ENCODE results near the gene PPM1H.
A peak's percentile ranks its signal among the peaks of the same experiment; 100 is the strongest.
"Not testable (repeated sequence)": the region's sequence is repeated elsewhere in the genome, so short reads cannot be mapped to it uniquely, and the experiment has no call there.

Gene PPM1H

GRCh38 chr12:62832558-62832957, 102.4 kb downstream of the PPM1H start:
- no peak for DNase-seq

- DNase-seq = no peak
These were observed 102.9 kb downstream of the PPM1H start for GRCh38 chr12:62832027-62832426.

- DNase-seq = no peak
These were observed 107.1 kb downstream of the PPM1H start for GRCh38 chr12:62827855-62828254.

- DNase-seq = no peak
These were observed 107.9 kb downstream of the PPM1H start for GRCh38 chr12:62827042-62827441.

- DNase-seq = no peak
These were observed 117.2 kb downstream of the PPM1H start for GRCh38 chr12:62817556-62818271.

GRCh38 chr12:62814243-62814642, 120.7 kb downstream of the PPM1H start:
- no peak for DNase-seq

- peak; percentile 60 for DNase-seq
These were observed 121.7 kb downstream of the PPM1H start for GRCh38 chr12:62813031-62813829.

- DNase-seq = not testable (repeated sequence)
These were observed 123.5 kb downstream of the PPM1H start for GRCh38 chr12:62811481-62811880.

GRCh38 chr12:62808166-62808879, 126.6 kb downstream of the PPM1H start:
- DNase-seq = peak; percentile 21

GRCh38 chr12:62806893-62807292, 128.1 kb downstream of the PPM1H start:
- DNase-seq = no peak

GRCh38 chr12:62806244-62806836, 128.6 kb downstream of the PPM1H start:
- DNase-seq = no peak

GRCh38 chr12:62805517-62805916, 129.4 kb downstream of the PPM1H start:
- no peak for DNase-seq

- DNase-seq = no peak
These were observed 131.2 kb downstream of the PPM1H start for GRCh38 chr12:62803756-62804155.

GRCh38 chr12:62802984-62803383, 132.0 kb downstream of the PPM1H start:
- no peak for DNase-seq

- no peak for DNase-seq
These were observed 132.6 kb downstream of the PPM1H start for GRCh38 chr12:62802321-62802720.

- no peak for DNase-seq
These were observed 133.2 kb downstream of the PPM1H start for GRCh38 chr12:62801796-62802195.

GRCh38 chr12:62800707-62801400, 134.1 kb downstream of the PPM1H start:
- no peak for DNase-seq

GRCh38 chr12:62799766-62800406, 135.1 kb downstream of the PPM1H start:
- no peak for DNase-seq

- DNase-seq = peak; percentile 66
These were observed 135.7 kb downstream of the PPM1H start for GRCh38 chr12:62799126-62799736.

- no peak for DNase-seq
These were observed 140.7 kb downstream of the PPM1H start for GRCh38 chr12:62794218-62794583.
